Testis (tissue), 3 donors: ENCODE results near the gene PNLIPRP2. TPM values are rescaled to one million over a fixed set of nuclear protein-coding genes. Genes with fewer than 3 reads are reported as not detected.

ENCODE experiments used
- DNase-seq: peaks from one replicate; pipeline ENCODE4 v3.0.0-alpha.2; 2019
- H3K27ac ChIP-seq, 2 donors: fragments of 200-600 bp; sonication (generic); one replicate each; pipeline ENCODE4 v1.5.1; 2019
- H3K27me3 ChIP-seq: fragments of 200-600 bp; sonication (generic); one replicate; pipeline ENCODE4 v1.5.1; 2019
- H3K36me3 ChIP-seq: fragments of 200-600 bp; sonication (generic); one replicate; pipeline ENCODE4 v1.5.1; 2017; ENCODE audit warnings: low read depth; ENCODE audit errors: missing control alignments
- H3K4me1 ChIP-seq: fragments of 200-600 bp; sonication (generic); one replicate; pipeline ENCODE4 v1.5.1; 2019
- H3K4me3 ChIP-seq, 2 donors: fragments of 200-600 bp; sonication (generic); one replicate each; pipeline ENCODE4 v1.5.1; 2017 to 2019
- H3K9me3 ChIP-seq: fragments of 200-600 bp; sonication (generic); one replicate; pipeline ENCODE4 v1.5.1; 2017
- CTCF ChIP-seq, 3 experiments: fragments of 450-650 bp in 2 of 3; fragments of 200-600 bp in 1 of 3; sonication (generic) in 1 of 3; IDR thresholded peaks; one replicate each; pipeline ENCODE4 v1.5.1; 2016 to 2019; ENCODE audit warnings: antibody characterized with exemption in 3 of 3, mild to moderate bottlenecking in 2 of 3, moderate library complexity in 1 of 3
- POLR2A ChIP-seq: fragments of 450-650 bp; IDR thresholded peaks from one replicate; pipeline ENCODE4 v1.6.1; 2017; ENCODE audit warnings: antibody characterized with exemption, mild to moderate bottlenecking, moderate library complexity
- WGBS, 2 donors: methylation state at CpG; one replicate each; pipeline ENCODE4 v1.1.5; 2018; 5-methylcytosine and 5-hydroxymethylcytosine counted together
- intact Hi-C: fragments of 100-400 bp; cut with DNase I; formaldehyde crosslinking; loops from one replicate; pipeline ENCODE4 v1.15.1; 2023; ENCODE audit warnings: low total_unique reads
- polyA plus RNA-seq: library from polyadenylated mRNA; stranded (reverse); fragments of 350-450 nt; fragmentation: Illumina TruSeq; extraction: RNeasy Lipid Tissue Mini Kit (QIAGEN cat#74804); gene quantifications from one replicate; pipeline ENCODE4 v1.2.3, GENCODE V29; 2014; ENCODE audit warnings: low read depth, low replicate concordance; ENCODE audit not compliant: insufficient read depth
- total RNA-seq, 2 donors: library from RNA; depleted of rRNA; stranded (reverse); fragments of >200 nt; gene quantifications; one replicate each; pipeline ENCODE4 v1.2.3, GENCODE V29; 2016

PNLIPRP2 gene
- total and polyA plus RNA-seq, 3 donors from 2014 or later, result 0.31 to 0.61 TPM; not detected in 1

DNA sequence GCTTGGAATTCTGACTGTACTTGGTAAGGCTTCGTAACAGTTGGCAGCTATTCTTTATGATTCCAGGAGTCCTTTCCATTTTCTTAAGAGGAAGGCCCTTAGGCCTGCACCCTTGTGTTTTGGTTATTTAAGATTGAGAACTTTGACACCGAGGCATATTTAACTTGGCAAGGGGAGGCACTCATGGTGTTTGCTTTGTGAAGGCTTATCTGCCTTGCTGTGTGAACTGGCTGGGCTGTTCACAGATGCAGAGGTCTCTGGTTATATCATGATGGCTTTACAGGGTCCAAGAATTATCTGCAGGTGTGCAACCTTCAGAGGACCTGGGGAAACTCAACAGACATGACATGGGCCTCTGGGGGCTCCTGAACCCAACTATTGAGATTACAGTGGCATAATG lies 30.8 kb upstream of the PNLIPRP2 start:
- intact Hi-C loops, result no loop called here
- no peaks in the 10 kb centered on the region for H3K9me3 ChIP-seq
- no peaks in the 10 kb centered on the region for H3K27me3 ChIP-seq
- no peaks in the 10 kb centered on the region for H3K36me3 ChIP-seq
- H3K27ac ChIP-seq, result no peak overlapping the region
- no peaks in the 10 kb centered on the region for H3K4me1 ChIP-seq
- no peak overlapping the region for H3K4me3 ChIP-seq
- no peak for DNase-seq
- WGBS, 2 donors, result 82 to 86% methylated on average over 2 of the region's 2 CpGs
- TF ChIP-seq CTCF (IDR thresholded peaks at IDR 0.05) (no peak), POLR2A (no peak)

DNA sequence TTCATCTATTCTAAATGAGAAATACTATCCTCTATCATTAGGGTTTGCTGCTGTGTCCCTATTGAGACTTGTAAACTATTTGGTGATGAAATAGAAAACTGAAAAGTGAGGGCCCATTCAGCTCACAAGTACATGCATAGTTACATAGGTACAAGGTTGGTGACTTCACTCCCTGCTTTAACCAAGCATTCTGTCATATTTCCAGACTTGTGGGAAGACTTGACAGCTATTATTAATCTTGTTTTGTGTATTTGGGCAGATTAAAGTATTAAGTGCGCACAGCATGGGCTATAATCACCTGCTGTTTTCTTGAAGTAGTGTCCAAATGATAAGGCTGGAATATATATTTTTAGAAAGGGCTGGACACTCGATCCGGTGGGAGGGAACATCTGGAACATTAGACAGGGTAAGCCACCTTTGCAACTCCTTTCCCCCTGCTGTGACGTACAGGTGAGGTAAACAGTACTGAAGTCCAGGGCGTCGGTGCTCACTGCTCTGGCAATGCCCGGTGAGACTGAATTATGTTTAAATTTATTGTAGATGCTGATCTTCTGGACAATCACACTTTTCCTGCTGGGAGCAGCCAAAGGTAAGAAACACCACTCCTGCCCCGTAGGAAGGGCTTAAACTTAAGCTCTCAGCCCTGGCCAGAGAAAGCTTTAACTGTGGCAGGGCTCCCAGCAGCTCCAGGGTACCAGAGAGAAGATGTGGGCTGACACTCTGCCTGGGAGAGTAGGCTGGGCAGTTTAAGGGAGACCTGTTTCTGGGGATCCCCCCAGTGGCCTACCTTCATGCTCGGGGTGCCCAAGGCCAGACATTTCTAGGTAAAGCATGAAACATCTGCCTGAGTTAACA lies 29.9 kb upstream of the PNLIPRP2 start, which contains the start of gene PNLIPRP1:
PNLIPRP1 (plus strand) TSS at position 370 of the 855 bp plus-strand sequence; CDS start at position 541, 171 bp downstream.
- 85 to 90% methylated on average over 9 of the region's 9 CpGs for WGBS, 2 donors

GRCh38 chr10:116593139-116593740 lies 27.5 kb upstream of the PNLIPRP2 start:
- no peak overlapping the region for H3K4me3 ChIP-seq
- no peak overlapping the region for H3K27ac ChIP-seq
- H3K27me3 ChIP-seq, result no peaks in the 10 kb centered on the region
- WGBS, 2 donors, result 89 to 93% methylated on average over 5 of the region's 5 CpGs
- DNase-seq, result no peak
- TF ChIP-seq CTCF (IDR thresholded peaks at IDR 0.05) (no peak), POLR2A (no peak)
- H3K4me1 ChIP-seq, result no peaks in the 10 kb centered on the region
- no peaks in the 10 kb centered on the region for H3K9me3 ChIP-seq
- H3K36me3 ChIP-seq, result no peaks in the 10 kb centered on the region
- intact Hi-C loops, result no loop called here

More for the DNA sequence above, 29.9 kb upstream of the PNLIPRP2 start, which contains the start of gene PNLIPRP1:
- TF ChIP-seq POLR2A (no peak), CTCF (IDR thresholded peaks at IDR 0.05) (no peak)
- no peak within 1 kb of the TSS for H3K27ac ChIP-seq
- H3K4me3 ChIP-seq, result no peak within 1 kb of the TSS
- H3K27me3 ChIP-seq, result no peaks in the 10 kb centered on the region
- intact Hi-C loops, result no loop called here
- H3K4me1 ChIP-seq, result no peaks in the 10 kb centered on the region
- H3K36me3 ChIP-seq, result no peaks in the 10 kb centered on the region
- H3K9me3 ChIP-seq, result no peaks in the 10 kb centered on the region
- DNase-seq, result no peak

DNA sequence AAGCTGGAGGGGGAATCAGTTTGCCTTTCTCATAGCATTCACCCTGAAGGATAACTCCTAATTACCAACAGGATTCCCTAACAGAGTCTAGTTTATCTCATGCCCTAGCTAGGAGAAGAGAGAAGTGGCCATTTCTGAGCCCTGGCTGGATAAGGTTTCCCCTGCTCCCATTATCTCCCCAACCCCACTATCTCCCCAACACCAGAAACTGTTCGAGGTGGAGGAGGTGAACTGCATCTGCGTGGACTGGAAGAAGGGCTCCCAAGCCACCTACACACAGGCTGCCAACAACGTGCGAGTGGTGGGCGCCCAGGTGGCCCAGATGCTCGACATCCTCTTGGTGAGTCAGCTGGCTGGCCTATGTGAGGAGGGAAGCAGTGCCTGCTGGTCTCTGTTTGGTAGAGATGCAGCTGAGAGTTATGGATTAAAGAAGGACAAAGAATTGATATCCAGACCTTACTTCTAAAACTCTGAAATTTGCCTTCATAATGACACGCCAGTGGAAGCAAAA lies 26.2 kb upstream of the PNLIPRP2 start:
- 81% methylated on average over 7 of the region's 7 CpGs for WGBS, 2 donors
- H3K27me3 ChIP-seq, result no peaks in the 10 kb centered on the region
- no peaks in the 10 kb centered on the region for H3K4me1 ChIP-seq
- intact Hi-C loops, result no loop called here
- no peak for DNase-seq
- TF ChIP-seq POLR2A, result no peak
- TF ChIP-seq CTCF (IDR thresholded peaks at IDR 0.05), result no peak
- H3K27ac ChIP-seq, result no peak overlapping the region
- no peak overlapping the region for H3K4me3 ChIP-seq
- H3K36me3 ChIP-seq, result no peaks in the 10 kb centered on the region
- H3K9me3 ChIP-seq, result no peaks in the 10 kb centered on the region
